ENCODE results near the gene ID4. TPM values are rescaled to one million over a fixed set of nuclear protein-coding genes. Genes with fewer than 3 reads are reported as not detected.
A peak's percentile ranks its signal among the peaks of the same experiment; 100 is the strongest.

ID4 gene
- total and polyA plus RNA-seq, 2 of the 8 experiments (the other 6 are each of a cell fraction or from before 2014, with no cell fraction given): 2.0 to 8.3 TPM

DNA sequence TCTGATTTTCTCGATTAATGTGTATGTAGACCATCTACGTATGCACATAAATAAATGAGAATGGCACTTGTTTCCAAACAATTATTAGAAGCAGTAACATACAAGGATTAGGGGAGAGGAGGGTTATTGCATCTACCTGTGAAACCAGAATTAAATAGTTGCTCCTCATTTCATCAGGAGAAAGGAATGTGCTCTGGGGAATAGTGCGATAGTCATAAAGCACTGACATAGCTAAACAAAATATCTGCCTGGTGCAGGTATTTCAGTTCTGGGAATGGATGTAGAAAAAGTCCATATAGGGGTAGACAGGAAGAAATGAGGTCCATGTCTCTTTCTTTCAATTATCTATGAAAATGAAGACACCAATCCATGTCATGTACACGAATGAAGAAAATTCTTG lies 1.6 kb upstream of the ID4 start:
- H2BK12ac ChIP-seq (ENCODE audit: low read depth, low read length): no peak overlapping the region
- no peak overlapping the region for H3K4ac ChIP-seq (replicated peaks; ENCODE audit: insufficient read length, low read depth, low read length)
- no peak overlapping the region for H4K5ac ChIP-seq (ENCODE audit: insufficient read length, low read depth, low read length)
- peaks cover 18% of the 10 kb centered on the region for H3K23me2 ChIP-seq (ENCODE audit: low read depth, low read length)
- peak overlapping the region in 1 of 2 experiments; percentile 90; a peak in 1 of 4 replicates for H3K4me2 ChIP-seq (ENCODE audit: insufficient read depth in 1 of 2, low read depth in 2 of 2, low read length in 2 of 2)
- 0 out of 8 replicates have a peak overlapping the region, but pooled peaks of 1 of the 4 experiments have one; percentile 87 for H3K4me3 ChIP-seq (ENCODE audit: extremely low read depth in 1 of 4, insufficient read depth in 2 of 4, low read depth in 3 of 4, low read length in 4 of 4)
- no peak overlapping the region for H2BK120ac ChIP-seq (replicated peaks; ENCODE audit: low read depth, low read length)
- ChIA-PET CTCF (ENCODE audit: partially characterized antibody) (interaction anchor here (1.0 to 2.0 kb wide), 4 partner anchors 16 to 838 kb away, joined by 3 to 5 read pairs (median 4); no protein-coding TSS in a partner anchor), POLR2A (ENCODE audit: partially characterized antibody) (interaction anchor here (1.6 to 3.2 kb wide), 2 partner anchors 16 to 603 kb away, joined by 3 to 48 read pairs; no protein-coding TSS in a partner anchor)
- no peak overlapping the region for H4K8ac ChIP-seq (ENCODE audit: extremely low read depth, insufficient read depth, low read length)
- no peak overlapping the region for H3K56ac ChIP-seq (replicated peaks; ENCODE audit: insufficient read length, low read depth, low read length)
- 80% methylated on average over 4 of the region's 4 CpGs; no CpG with 5 or more reads in 1 of the 2 experiments for WGBS, 2 experiments (ENCODE audit: extremely low coverage in 1 of 2, insufficient coverage in 1 of 2, insufficient read length in 1 of 2, insufficient replicate concordance in 2 of 2, low coverage in 1 of 2, low lambda C conversion rate in 2 of 2, missing lambda C conversion rate in 1 of 2)
- H3K18ac ChIP-seq (ENCODE audit: extremely low read depth, low read length): no peak overlapping the region
- H2AK5ac ChIP-seq (ENCODE audit: low read depth, low read length): no peak overlapping the region
- peaks cover 0 to 9% (median 0%) of the 10 kb centered on the region in 4 experiments; a peak in 1 of 8 replicates for H3K36me3 ChIP-seq (ENCODE audit: control insufficient read depth in 2 of 4, insufficient read depth in 4 of 4, low read length in 3 of 4)
- H2BK15ac ChIP-seq (ENCODE audit: low read length): no peak overlapping the region
- peaks cover 0 to 4% (median 0%) of the 10 kb centered on the region in 4 experiments; a peak in 2 of 7 replicates for H3K27me3 ChIP-seq (replicated peaks in 1 of 4; ENCODE audit: control insufficient read depth in 3 of 4, extremely low read depth in 1 of 4, insufficient read depth in 3 of 4, low read length in 3 of 4)
- H3K9me3 ChIP-seq (ENCODE audit: insufficient read depth in 2 of 2, low read depth in 1 of 2, low read length in 1 of 2): no peaks in the 10 kb centered on the region
- no peak overlapping the region for H3K23ac ChIP-seq (ENCODE audit: insufficient read length)
- no peak overlapping the region for H3K9ac ChIP-seq (replicated peaks in 1 of 4; ENCODE audit: extremely low read depth in 1 of 4, low read depth in 3 of 4, low read length in 3 of 4)
- peaks cover 0 to 7% of the 10 kb centered on the region in 2 experiments; a peak in 1 of 4 replicates for H3K79me2 ChIP-seq (ENCODE audit: control insufficient read depth in 1 of 2, insufficient read depth in 2 of 2, low read length in 2 of 2)
- FAIRE-seq (no peak), DNase-seq (ENCODE audit: low read depth in 1 of 2, low spot score in 2 of 2) (no peak)
- no peaks in the 10 kb centered on the region for H3K79me1 ChIP-seq (ENCODE audit: low read depth, low read length)
- TF ChIP-seq SIX5 (IDR thresholded peaks at IDR 0.05; ENCODE audit: low read depth, low read length): no peak
- TF ChIP-seq CHD1 (IDR thresholded peaks at IDR 0.05; ENCODE audit: low read depth, low read length): no peak
- TF ChIP-seq EZH2 (IDR thresholded peaks at IDR 0.05; ENCODE audit: low read depth, low read length, severe bottlenecking): no peak
- TF ChIP-seq, protein P1, sequence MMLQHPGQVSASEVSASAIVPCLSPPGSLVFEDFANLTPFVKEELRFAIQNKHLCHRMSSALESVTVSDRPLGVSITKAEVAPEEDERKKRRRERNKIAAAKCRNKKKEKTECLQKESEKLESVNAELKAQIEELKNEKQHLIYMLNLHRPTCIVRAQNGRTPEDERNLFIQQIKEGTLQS (IDR thresholded peaks at IDR 0.05; ENCODE audit: insufficient read depth, low read depth, low read length): no peak
- TF ChIP-seq TAF7 (optimal IDR thresholded peaks at IDR 0.05; ENCODE audit: borderline replicate concordance, low read depth, low read length): no peak
- H2AFZ ChIP-seq (ENCODE audit: low read length): no peak overlapping the region
- H2BK5ac ChIP-seq (ENCODE audit: low read depth, low read length): no peak overlapping the region
- H3K14ac ChIP-seq (ENCODE audit: insufficient read length): no peak overlapping the region
- H4K91ac ChIP-seq (replicated peaks; ENCODE audit: insufficient read length, low read length): no peak overlapping the region
- peaks cover 0 to 2% of the 10 kb centered on the region in 2 experiments for H4K20me1 ChIP-seq (replicated peaks in 1 of 2; ENCODE audit: control insufficient read depth in 1 of 2, insufficient read depth in 2 of 2, low read length in 2 of 2)
- peaks cover 0 to 2% (median 0%) of the 10 kb centered on the region in 4 experiments; a peak in 2 of 7 replicates for H3K4me1 ChIP-seq (replicated peaks in 1 of 4; ENCODE audit: control insufficient read depth in 3 of 4, insufficient read depth in 4 of 4, low read length in 3 of 4)
- no peak overlapping the region for H3K27ac ChIP-seq (ENCODE audit: low read depth, low read length)
- no peak overlapping the region for H2BK20ac ChIP-seq (ENCODE audit: low read length)

All from H1 (cell line).